ENCODE results near the gene SAMSN1. TPM values are rescaled to one million over a fixed set of nuclear protein-coding genes. Genes with fewer than 3 reads are reported as not detected.

SAMSN1 gene
- total RNA-seq, 1 donor from 2014 or later: 2.0 TPM

DNA sequence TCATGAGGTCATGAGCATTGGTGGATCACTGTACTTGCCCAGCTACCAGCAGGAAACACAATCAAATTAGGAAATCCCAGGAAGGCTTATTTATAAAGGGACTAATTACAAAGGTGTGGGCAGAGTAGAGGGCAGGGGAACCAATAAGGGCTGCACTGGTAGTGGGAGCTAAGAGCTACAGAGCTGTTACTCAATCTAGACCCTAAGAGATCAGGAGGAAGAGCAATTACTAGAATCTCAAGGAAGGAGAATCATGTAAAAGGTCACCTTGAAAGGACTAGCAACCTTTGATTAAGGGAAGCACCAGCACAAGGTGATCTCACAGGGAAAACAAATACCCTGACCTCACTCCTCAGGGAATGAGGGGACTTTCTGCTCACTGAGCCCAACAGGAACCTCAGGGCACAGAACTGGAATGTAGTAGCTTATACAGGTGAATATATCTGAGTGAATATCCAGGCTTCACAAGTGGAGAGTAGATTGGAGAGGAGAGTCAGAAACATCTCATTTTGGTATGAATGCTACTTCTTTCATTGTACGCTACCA lies 66.8 kb downstream of the SAMSN1 start:
- Mint-ChIP-seq H3K9me3 (ENCODE audit: unreplicated experiment) (no peaks in the 10 kb centered on the region), H3K36me3 (ENCODE audit: low read depth, unreplicated experiment) (no peaks in the 10 kb centered on the region), H3K4me3 (ENCODE audit: unreplicated experiment) (no peak overlapping the region), H3K27me3 (ENCODE audit: unreplicated experiment) (no peaks in the 10 kb centered on the region), H3K27ac (ENCODE audit: unreplicated experiment) (no peak overlapping the region), H3K4me1 (ENCODE audit: unreplicated experiment) (no peaks in the 10 kb centered on the region)
- TF ChIP-seq, protein P1, sequence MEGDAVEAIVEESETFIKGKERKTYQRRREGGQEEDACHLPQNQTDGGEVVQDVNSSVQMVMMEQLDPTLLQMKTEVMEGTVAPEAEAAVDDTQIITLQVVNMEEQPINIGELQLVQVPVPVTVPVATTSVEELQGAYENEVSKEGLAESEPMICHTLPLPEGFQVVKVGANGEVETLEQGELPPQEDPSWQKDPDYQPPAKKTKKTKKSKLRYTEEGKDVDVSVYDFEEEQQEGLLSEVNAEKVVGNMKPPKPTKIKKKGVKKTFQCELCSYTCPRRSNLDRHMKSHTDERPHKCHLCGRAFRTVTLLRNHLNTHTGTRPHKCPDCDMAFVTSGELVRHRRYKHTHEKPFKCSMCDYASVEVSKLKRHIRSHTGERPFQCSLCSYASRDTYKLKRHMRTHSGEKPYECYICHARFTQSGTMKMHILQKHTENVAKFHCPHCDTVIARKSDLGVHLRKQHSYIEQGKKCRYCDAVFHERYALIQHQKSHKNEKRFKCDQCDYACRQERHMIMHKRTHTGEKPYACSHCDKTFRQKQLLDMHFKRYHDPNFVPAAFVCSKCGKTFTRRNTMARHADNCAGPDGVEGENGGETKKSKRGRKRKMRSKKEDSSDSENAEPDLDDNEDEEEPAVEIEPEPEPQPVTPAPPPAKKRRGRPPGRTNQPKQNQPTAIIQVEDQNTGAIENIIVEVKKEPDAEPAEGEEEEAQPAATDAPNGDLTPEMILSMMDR (IDR thresholded peaks at IDR 0.05; ENCODE audit: unreplicated experiment): no peak
- no peak for DNase-seq (ENCODE audit: low spot score)

DNA sequence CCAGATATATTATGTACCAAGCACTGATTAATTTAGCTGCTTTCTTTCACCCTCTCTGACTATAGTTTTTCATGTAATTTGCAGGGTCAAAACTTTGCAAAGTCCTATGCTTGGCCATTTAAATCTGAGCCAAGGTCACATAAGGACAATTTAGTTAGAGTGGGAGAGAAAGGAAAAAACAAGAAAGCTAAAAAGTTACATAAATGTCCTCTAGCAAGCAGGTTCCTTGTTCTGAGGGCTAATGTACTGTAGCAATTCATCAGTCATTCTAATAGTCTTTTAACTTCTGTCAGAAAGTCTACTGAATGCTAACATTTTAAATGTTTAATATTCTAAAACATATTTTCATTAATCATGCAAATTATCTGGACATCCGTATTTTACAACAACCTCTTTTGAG lies 68.3 kb downstream of the SAMSN1 start:
- Mint-ChIP-seq H3K4me1 (ENCODE audit: unreplicated experiment) (no peaks in the 10 kb centered on the region), H3K36me3 (ENCODE audit: low read depth, unreplicated experiment) (no peaks in the 10 kb centered on the region), H3K9me3 (ENCODE audit: unreplicated experiment) (no peaks in the 10 kb centered on the region), H3K27me3 (ENCODE audit: unreplicated experiment) (no peaks in the 10 kb centered on the region), H3K27ac (ENCODE audit: unreplicated experiment) (no peak overlapping the region), H3K4me3 (ENCODE audit: unreplicated experiment) (no peak overlapping the region)
- DNase-seq (ENCODE audit: low spot score): no peak
- TF ChIP-seq, protein P1 (IDR thresholded peaks at IDR 0.05; ENCODE audit: unreplicated experiment): no peak

DNA sequence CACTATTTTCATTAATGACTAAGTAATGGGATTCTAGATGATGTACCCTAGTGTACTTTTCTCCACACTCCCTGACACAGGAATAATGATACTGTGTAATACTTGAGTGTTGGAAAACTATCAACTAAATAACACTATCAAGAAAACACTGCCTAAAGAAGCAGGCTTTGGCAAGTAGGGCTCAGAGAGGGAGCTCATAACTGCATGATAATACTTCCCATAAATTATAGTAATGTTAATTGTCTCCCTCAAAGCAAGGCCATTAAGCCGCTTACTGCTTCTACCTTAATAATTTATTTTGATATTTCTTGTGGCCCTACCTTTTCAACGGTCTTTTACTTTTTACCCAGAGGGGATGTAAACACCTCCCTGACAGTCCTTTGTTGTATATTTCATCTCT lies 69.0 kb downstream of the SAMSN1 start:
- Mint-ChIP-seq H3K27ac (ENCODE audit: unreplicated experiment) (no peak overlapping the region), H3K36me3 (ENCODE audit: low read depth, unreplicated experiment) (no peaks in the 10 kb centered on the region), H3K4me3 (ENCODE audit: unreplicated experiment) (no peak overlapping the region), H3K27me3 (ENCODE audit: unreplicated experiment) (no peaks in the 10 kb centered on the region), H3K4me1 (ENCODE audit: unreplicated experiment) (no peaks in the 10 kb centered on the region), H3K9me3 (ENCODE audit: unreplicated experiment) (no peaks in the 10 kb centered on the region)
- TF ChIP-seq, protein P1 (IDR thresholded peaks at IDR 0.05; ENCODE audit: unreplicated experiment): no peak
- no peak for DNase-seq (ENCODE audit: low spot score)

DNA sequence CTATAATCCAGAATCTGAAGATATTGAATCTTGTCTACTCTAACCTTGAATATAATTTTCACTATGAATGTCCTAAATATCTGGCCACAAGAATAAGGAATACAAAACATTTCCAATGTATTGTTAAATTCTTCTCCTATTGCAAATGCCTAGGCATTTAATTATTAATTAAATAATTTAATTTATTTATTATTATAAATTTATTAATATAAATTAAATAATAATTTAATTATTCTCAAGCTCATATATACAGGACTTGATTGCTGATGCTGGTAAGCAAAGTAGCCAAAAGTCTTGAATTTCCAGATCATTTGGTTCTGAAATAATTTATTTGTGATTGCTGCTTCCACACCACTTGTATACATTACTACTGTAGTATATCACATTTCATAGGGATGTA lies 71.1 kb downstream of the SAMSN1 start:
- H3K27ac Mint-ChIP-seq (ENCODE audit: unreplicated experiment): no peak overlapping the region
- no peaks in the 10 kb centered on the region for H3K4me1 Mint-ChIP-seq (ENCODE audit: unreplicated experiment)
- no peaks in the 10 kb centered on the region for H3K9me3 Mint-ChIP-seq (ENCODE audit: unreplicated experiment)
- H3K36me3 Mint-ChIP-seq (ENCODE audit: low read depth, unreplicated experiment): no peaks in the 10 kb centered on the region
- no peaks in the 10 kb centered on the region for H3K27me3 Mint-ChIP-seq (ENCODE audit: unreplicated experiment)
- DNase-seq (ENCODE audit: low spot score): no peak
- no peak overlapping the region for H3K4me3 Mint-ChIP-seq (ENCODE audit: unreplicated experiment)
- TF ChIP-seq, protein P1 (IDR thresholded peaks at IDR 0.05; ENCODE audit: unreplicated experiment): no peak

DNA sequence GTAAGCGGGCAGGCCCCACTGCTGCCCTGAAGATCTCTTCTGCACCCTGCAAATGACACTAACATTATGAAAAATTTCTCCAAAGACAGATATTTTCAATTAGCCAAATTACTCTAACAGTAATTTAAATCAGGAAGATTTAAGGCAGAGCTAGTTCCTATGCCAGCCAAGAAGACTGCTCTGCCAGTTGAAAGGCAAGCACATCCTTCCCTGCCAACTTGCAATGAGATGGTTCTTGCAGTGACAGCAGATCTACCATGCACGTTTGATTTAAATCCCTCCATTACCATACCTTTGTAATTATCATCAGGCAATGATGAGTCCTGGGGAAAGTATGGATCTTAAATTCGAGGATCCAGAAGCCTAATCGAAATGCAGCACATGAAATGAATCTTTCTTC lies 76.5 kb downstream of the SAMSN1 start:
- no peak overlapping the region for H3K27ac Mint-ChIP-seq (ENCODE audit: unreplicated experiment)
- H3K4me3 Mint-ChIP-seq (ENCODE audit: unreplicated experiment): no peak overlapping the region
- TF ChIP-seq, protein P1 (IDR thresholded peaks at IDR 0.05; ENCODE audit: unreplicated experiment): no peak
- no peaks in the 10 kb centered on the region for H3K36me3 Mint-ChIP-seq (ENCODE audit: low read depth, unreplicated experiment)
- no peaks in the 10 kb centered on the region for H3K9me3 Mint-ChIP-seq (ENCODE audit: unreplicated experiment)
- H3K4me1 Mint-ChIP-seq (ENCODE audit: unreplicated experiment): no peaks in the 10 kb centered on the region
- no peak for DNase-seq (ENCODE audit: low spot score)
- H3K27me3 Mint-ChIP-seq (ENCODE audit: unreplicated experiment): no peaks in the 10 kb centered on the region

All from endothelial cell (in vitro differentiated cells).